Measurements from ENCODE around the gene DSCAM. TPM values are rescaled to one million over a fixed set of nuclear protein-coding genes. Genes with fewer than 3 reads are reported as not detected.

Gene DSCAM
- total RNA-seq, 1 donor: not detected

DNA sequence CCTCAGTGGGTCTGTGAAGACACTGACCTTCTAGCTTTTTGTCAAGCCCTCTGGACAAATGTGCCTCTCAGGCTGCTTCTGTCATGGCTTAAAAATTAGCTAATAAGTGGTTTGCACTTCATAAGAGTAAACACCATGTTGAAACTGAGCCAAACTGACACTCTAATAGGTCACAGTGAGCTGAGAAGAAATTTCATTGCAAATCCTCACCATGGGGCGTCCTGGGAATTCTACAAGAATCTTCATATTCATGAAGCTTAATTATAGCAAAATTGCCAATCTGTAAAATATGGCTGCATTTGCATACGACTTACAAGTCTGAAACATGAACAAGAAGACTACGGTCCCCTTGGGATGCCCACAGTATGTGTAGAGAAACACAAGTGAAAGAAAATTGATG lies 188.6 kb downstream of the DSCAM start:
- no peak overlapping the region for H3K4me2 ChIP-seq (ENCODE audit: insufficient read depth, low read length)
- no peak overlapping the region for H2AFZ ChIP-seq (ENCODE audit: low read length)
- no peaks in the 10 kb centered on the region for H3K36me3 ChIP-seq (ENCODE audit: insufficient read depth, low read length)
- no peak overlapping the region for H3K27ac ChIP-seq (ENCODE audit: low read depth, low read length)
- no peak for TF ChIP-seq CTCF (IDR thresholded peaks at IDR 0.05; ENCODE audit: extremely low read depth, low read depth, low read length)
- H3K79me2 ChIP-seq (ENCODE audit: insufficient read depth, low read length): no peaks in the 10 kb centered on the region
- no peak overlapping the region for H3K4me3 ChIP-seq (ENCODE audit: insufficient read depth, low read length)
- no peaks in the 10 kb centered on the region for H3K27me3 ChIP-seq (ENCODE audit: insufficient read depth, low read length)
- DNase-seq (ENCODE audit: insufficient read length, low spot score, missing footprints): no peak
- H3K9me3 ChIP-seq (ENCODE audit: low read depth, low read length): peaks cover 4% of the 10 kb centered on the region
- H3K4me1 ChIP-seq (ENCODE audit: insufficient read depth, low read length): no peaks in the 10 kb centered on the region
- no peaks in the 10 kb centered on the region for H4K20me1 ChIP-seq (ENCODE audit: insufficient read depth, low read length)

GRCh38 chr21:40652436-40652835 lies 194.5 kb downstream of the DSCAM start:
- no peaks in the 10 kb centered on the region for H3K79me2 ChIP-seq (ENCODE audit: insufficient read depth, low read length)
- no peak overlapping the region for H2AFZ ChIP-seq (ENCODE audit: low read length)
- no peaks in the 10 kb centered on the region for H3K4me1 ChIP-seq (ENCODE audit: insufficient read depth, low read length)
- no peak for TF ChIP-seq CTCF (IDR thresholded peaks at IDR 0.05; ENCODE audit: extremely low read depth, low read depth, low read length)
- H4K20me1 ChIP-seq (ENCODE audit: insufficient read depth, low read length): no peaks in the 10 kb centered on the region
- no peak overlapping the region for H3K4me2 ChIP-seq (ENCODE audit: insufficient read depth, low read length)
- no peak overlapping the region for H3K4me3 ChIP-seq (ENCODE audit: insufficient read depth, low read length)
- DNase-seq (ENCODE audit: insufficient read length, low spot score, missing footprints): no peak
- H3K27me3 ChIP-seq (ENCODE audit: insufficient read depth, low read length): no peaks in the 10 kb centered on the region
- no peak overlapping the region for H3K27ac ChIP-seq (ENCODE audit: low read depth, low read length)
- H3K36me3 ChIP-seq (ENCODE audit: insufficient read depth, low read length): no peaks in the 10 kb centered on the region
- H3K9me3 ChIP-seq (ENCODE audit: low read depth, low read length): peaks cover 4% of the 10 kb centered on the region

GRCh38 chr21:40647706-40648105 lies 199.3 kb downstream of the DSCAM start:
- Histone ChIP-seq H3K4me2 (ENCODE audit: insufficient read depth, low read length) (no peak overlapping the region), H3K4me1 (ENCODE audit: insufficient read depth, low read length) (no peaks in the 10 kb centered on the region), H4K20me1 (ENCODE audit: insufficient read depth, low read length) (no peaks in the 10 kb centered on the region), H3K79me2 (ENCODE audit: insufficient read depth, low read length) (no peaks in the 10 kb centered on the region), H3K4me3 (ENCODE audit: insufficient read depth, low read length) (no peak overlapping the region), H3K27ac (ENCODE audit: low read depth, low read length) (no peak overlapping the region), H3K9me3 (ENCODE audit: low read depth, low read length) (peaks cover 5% of the 10 kb centered on the region), H2AFZ (ENCODE audit: low read length) (no peak overlapping the region), H3K27me3 (ENCODE audit: insufficient read depth, low read length) (no peaks in the 10 kb centered on the region), H3K36me3 (ENCODE audit: insufficient read depth, low read length) (no peaks in the 10 kb centered on the region)
- TF ChIP-seq CTCF (IDR thresholded peaks at IDR 0.05; ENCODE audit: extremely low read depth, low read depth, low read length): no peak
- no peak for DNase-seq (ENCODE audit: insufficient read length, low spot score, missing footprints)

DNA sequence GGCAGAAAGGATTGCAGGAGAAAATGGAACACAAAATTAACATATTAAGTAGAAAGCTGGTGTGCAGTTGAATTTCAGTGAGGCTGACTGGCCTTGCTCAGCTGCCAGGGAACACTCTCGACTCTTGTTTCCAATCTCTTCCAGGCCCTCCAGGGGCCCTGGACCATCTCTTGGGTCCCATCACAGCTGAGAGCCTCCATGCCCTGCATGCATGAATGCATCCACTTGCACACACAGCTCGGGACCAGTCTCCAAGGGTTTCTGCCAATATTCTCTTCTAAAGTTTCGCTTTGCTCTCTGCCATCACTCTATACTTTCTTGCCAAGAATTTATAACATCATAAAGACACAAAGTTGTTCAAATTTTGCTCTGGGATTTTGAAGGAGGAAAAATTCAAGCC lies 200.3 kb downstream of the DSCAM start:
- Histone ChIP-seq H3K79me2 (ENCODE audit: insufficient read depth, low read length) (no peaks in the 10 kb centered on the region), H4K20me1 (ENCODE audit: insufficient read depth, low read length) (no peaks in the 10 kb centered on the region), H3K27me3 (ENCODE audit: insufficient read depth, low read length) (no peaks in the 10 kb centered on the region), H3K4me2 (ENCODE audit: insufficient read depth, low read length) (no peak overlapping the region), H3K4me1 (ENCODE audit: insufficient read depth, low read length) (no peaks in the 10 kb centered on the region), H3K9me3 (ENCODE audit: low read depth, low read length) (peaks cover 5% of the 10 kb centered on the region), H3K36me3 (ENCODE audit: insufficient read depth, low read length) (no peaks in the 10 kb centered on the region), H3K4me3 (ENCODE audit: insufficient read depth, low read length) (no peak overlapping the region), H3K27ac (ENCODE audit: low read depth, low read length) (no peak overlapping the region), H2AFZ (ENCODE audit: low read length) (no peak overlapping the region)
- no peak for DNase-seq (ENCODE audit: insufficient read length, low spot score, missing footprints)
- no peak for TF ChIP-seq CTCF (IDR thresholded peaks at IDR 0.05; ENCODE audit: extremely low read depth, low read depth, low read length)

All from osteoblast (primary cell).